ENCODE measurements around the gene RASSF1.
"Not testable (repeated sequence)": the region's sequence is repeated elsewhere in the genome, so short reads cannot be mapped to it uniquely, and the experiment has no call there.

RASSF1 gene

GRCh38 chr3:50322386-50323091 is 18.1 kb downstream of the RASSF1 start, which contains the start of gene HYAL2:
Gene HYAL2 (minus strand): TSS chr3:50322745. CDS start chr3:50320489, 2,256 bp downstream.
- DNase-seq, result no peak

- no peak for DNase-seq
Measured at GRCh38 chr3:50322115-50322385, 18.6 kb downstream of the RASSF1 start.

- peak; percentile 86 for DNase-seq
Measured at GRCh38 chr3:50321336-50322114, 19.1 kb downstream of the RASSF1 start.

GRCh38 chr3:50320853-50321335 is 19.7 kb downstream of the RASSF1 start:
- DNase-seq, result peak; percentile 63

GRCh38 chr3:50319894-50320625 is 20.6 kb downstream of the RASSF1 start:
- DNase-seq, result no peak

DNA sequence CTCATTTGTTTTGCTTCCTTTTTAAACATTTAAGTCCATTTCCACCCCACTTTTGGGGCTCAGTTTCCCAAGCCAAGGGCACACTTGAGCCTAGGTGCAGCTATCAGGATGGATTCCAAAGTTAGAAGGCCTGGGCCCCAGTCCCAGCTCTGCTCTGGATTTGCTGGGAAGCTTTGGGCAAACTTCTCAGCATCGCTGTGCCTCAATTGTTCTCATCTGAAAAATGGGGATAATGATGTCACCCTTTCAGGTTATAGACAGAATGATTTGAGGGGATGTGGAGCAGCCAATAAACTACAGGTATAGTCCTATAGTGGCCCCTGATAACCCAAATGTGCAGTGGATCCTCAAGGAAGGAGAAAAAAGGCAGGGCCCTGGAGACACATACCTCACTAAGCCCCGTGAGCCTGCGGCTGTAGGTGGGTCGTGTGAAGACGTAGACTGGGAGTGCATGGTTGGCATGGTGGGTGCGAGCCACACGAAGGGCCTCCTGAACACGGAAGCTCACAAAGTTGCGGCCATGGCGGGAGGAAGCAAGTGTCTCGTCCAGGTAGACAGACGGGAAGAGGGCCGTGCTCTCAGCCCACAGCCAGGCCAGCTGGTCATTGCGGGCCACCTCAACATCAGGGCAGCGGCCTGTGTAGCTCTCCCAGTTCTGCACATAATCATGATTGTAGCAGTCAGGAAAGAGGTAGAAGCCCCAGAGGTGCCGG is 21.3 kb downstream of the RASSF1 start:
- DNase-seq, result no peak

DNA sequence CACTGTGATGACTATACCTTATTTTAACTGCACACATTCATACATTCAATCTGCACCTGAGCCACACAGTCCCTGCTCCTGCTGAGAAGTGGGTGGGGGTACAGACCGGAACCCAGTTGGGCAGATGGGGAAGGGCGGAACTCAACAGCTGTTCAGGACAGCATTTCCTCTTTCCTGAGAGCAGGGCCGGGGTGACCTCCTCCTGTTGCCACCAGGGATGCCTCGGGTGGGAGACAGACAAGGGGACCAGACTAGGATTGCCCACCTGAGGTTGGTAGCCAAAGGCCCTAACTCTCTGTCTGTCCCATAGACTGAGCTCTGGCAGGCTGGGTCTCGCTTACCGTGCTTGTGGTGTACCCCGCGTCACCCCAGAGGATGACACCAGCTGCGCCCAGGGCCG is 22.0 kb downstream of the RASSF1 start:
- DNase-seq, result no peak

- no peak for DNase-seq
Measured at GRCh38 chr3:50318163-50318562, 22.5 kb downstream of the RASSF1 start.

- no peak for DNase-seq
Measured at GRCh38 chr3:50317300-50317699, 23.3 kb downstream of the RASSF1 start.

DNA sequence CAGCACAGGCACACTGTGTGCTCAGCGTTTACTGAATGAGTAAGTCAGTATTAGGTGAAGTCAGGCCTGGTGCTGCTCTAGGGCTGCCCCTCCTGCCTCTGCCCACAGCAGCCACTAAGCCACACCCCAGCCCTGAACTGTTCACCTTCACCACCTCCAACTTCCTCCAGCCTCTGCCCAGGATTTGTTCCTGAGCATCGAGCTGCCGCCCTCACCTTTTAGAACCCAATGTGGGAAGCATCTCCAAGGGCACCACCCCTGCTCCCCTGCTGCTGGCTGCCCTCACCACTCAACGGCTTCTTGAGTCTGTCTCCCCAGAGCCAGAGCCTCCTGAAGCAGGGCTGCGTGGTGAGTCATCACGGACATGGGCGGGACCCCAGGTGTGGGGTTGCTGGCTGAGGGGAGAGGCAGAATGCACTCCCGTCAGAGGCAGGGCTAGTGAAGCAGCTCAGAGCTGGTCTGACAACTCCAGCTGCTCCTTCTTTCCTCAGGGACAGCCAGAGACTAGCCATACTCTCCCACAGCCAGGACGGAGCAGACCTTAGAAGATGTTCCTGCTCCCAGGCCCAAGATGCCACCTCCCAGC is 23.9 kb downstream of the RASSF1 start:
- peak; percentile 65 for DNase-seq

GRCh38 chr3:50314816-50315215 is 25.8 kb downstream of the RASSF1 start:
- DNase-seq, result no peak

- no peak for DNase-seq
Measured at GRCh38 chr3:50314342-50314741, 26.3 kb downstream of the RASSF1 start.

DNA sequence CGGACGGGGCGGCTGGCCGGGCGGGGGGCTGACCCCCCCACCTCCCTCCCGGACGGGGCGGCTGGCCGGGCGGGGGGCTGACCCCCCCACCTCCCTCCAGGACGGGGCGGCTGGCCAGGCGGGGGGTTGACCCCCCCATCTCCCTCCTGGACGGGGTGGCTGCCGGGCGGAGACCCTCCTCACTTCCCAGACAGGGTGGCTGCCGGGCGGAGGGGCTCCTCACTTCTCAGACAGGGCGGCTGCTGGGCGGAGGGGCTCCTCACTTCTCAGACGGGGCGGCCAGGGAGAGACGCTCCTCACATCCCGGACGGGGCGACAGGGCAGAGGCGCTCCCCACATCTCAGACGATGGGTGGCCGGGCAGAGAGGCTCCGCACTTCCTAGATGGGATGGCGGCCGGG is 28.6 kb downstream of the RASSF1 start:
- not testable (repeated sequence) for DNase-seq

DNA sequence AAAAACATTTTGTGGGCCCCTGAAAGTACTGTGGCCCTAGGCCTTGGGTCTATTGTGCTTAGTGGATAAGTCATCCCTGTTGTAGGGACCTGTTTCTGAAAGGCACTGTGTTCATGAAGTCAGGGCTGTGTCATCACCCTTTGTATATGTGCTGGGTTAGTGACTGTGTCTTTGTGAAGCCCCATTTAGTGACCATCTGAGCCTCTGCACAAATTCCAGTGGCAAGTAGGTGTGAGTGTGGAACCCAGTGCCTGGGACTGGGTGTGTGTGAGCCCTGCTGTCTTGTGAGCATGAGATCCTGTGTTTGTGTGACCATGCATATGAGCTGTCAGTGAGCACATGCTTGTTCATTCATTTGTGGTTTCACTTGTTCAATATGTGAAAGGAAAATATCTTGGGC is 36.0 kb downstream of the RASSF1 start:
- DNase-seq, result no peak

DNA sequence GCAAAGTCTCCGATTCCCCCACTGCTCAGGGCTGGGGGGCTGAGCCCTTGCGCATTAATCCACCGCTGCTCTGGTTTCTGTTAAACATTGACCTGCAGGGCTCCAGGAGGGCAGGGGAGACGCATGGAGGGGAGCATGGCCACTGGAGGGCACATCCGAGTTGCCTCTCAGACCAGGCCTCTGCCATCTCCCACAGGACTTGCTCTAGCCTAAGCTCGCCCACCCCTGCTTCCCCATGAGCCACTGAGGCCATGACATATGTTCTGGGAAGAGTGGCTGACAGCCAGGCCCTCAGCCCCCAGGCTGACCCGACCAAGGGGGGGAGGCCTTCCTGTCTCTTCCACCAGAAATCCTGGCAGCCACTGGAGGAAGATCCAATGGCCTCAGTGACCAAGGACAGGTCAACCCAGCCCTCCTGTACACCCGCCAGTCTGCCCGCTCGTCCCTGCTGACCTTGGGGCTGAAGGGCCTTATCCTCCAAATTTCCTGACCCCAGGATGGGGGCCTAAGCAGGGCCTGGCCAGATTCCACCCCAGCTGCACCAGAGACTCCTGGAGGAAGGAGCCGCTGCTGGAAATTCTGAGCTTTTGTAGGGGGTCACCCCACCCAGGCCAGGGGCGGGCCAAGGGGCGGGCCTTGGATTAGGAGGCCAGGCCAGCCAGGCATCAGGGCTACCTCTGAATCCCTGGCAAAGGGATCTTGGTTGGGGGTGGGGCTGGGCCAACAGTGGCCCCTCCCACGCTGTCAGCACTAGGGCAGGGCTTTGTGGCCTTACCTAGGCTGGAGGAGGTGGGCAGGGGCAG is 37.4 kb downstream of the RASSF1 start, which contains the start of gene HYAL1:
HYAL1 (minus strand) TSS at position 562 of the 803 bp plus-strand sequence. CDS start 618 bp downstream, outside the sequence.
- no peak for DNase-seq

GRCh38 chr3:50302095-50303012 is 38.3 kb downstream of the RASSF1 start:
- DNase-seq, result no peak

DNA sequence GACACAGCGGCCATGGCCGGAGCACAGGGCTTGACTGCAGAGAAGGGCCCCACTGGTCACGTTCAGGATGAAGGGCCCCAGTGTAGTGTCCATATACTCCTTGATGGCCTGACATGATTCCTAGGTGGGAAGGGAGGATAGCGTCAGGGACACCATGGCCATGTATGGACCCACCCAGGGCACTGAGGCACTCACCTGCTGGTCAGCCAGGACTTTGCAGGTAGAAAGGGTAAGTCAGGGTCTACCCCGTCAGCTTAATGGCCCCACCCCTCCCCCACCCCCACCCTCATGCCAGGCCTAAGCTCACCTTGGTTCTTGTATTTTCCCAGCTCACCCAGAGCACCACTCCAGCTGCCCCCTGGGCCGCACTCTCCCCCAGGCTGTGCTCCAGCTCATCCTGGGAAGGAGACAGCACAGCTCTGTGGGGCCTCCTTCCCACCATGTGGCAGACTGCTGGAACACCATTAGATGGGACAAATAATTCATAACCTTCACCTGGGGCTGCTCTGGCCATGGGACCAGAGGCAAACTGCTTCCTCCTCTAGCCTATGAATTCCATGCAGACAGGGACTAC is 39.9 kb downstream of the RASSF1 start:
- no peak for DNase-seq

DNA sequence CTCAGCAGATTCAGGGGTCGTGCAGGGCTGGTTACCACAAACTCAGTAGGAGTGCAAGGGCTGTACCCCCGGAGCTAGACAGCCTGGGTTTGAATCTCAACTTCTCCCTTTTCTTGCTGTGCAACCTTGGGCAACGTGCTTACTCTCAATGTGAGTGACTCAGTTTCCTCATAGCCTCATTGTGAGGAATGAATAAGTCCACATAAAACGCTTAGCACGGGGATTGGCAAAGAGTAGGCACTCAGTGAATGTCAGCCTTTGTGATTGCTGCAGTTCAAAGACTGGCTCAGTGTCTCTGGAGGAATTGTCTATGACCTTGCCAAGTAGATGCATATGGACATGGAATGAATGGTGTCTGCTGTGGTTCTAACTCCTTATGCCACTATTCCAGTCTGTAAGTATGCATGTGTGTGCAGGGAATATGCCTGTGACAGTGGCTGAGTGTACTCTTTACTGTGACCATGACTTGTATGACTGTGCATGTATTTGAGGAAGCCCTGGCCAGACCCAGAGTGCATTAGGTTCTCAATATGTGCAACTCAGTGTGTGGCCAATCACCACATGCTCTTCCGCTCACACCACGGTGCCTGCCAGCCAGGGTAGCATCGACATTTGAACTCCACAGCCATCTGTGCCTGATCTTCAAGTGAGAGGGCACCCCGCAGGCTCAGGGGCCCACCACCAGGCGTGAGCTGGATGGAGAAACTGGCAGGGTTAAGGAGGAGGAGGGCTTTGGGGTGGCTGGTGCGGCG is 40.5 kb downstream of the RASSF1 start:
- DNase-seq, result no peak

- no peak for DNase-seq
Measured at GRCh38 chr3:50299638-50299928, 41.1 kb downstream of the RASSF1 start.

Data from stimulated activated CD4-positive, alpha-beta T cell treated with anti-CD3 and anti-CD28 coated beads, Interleukin-4, amount 100 ng/mL, for 24 hours (primary cell).